HG03039 (cell line): ENCODE data around the gene ODC1.

Source experiments
- ATAC-seq: cut with Tn5 transposase; IDR thresholded peaks from one replicate; pipeline ENCODE4 v1.9.1; 2021; ENCODE audit warnings: mild to moderate bottlenecking, moderate library complexity; ENCODE audit not compliant: unreplicated experiment

The ODC1 gene

GRCh38 chr2:10402653-10403215 is 45.4 kb downstream of the ODC1 start:
- no peak for ATAC-seq

- ATAC-seq, result no peak
These were observed 46.0 kb downstream of the ODC1 start for GRCh38 chr2:10402062-10402585.

DNA sequence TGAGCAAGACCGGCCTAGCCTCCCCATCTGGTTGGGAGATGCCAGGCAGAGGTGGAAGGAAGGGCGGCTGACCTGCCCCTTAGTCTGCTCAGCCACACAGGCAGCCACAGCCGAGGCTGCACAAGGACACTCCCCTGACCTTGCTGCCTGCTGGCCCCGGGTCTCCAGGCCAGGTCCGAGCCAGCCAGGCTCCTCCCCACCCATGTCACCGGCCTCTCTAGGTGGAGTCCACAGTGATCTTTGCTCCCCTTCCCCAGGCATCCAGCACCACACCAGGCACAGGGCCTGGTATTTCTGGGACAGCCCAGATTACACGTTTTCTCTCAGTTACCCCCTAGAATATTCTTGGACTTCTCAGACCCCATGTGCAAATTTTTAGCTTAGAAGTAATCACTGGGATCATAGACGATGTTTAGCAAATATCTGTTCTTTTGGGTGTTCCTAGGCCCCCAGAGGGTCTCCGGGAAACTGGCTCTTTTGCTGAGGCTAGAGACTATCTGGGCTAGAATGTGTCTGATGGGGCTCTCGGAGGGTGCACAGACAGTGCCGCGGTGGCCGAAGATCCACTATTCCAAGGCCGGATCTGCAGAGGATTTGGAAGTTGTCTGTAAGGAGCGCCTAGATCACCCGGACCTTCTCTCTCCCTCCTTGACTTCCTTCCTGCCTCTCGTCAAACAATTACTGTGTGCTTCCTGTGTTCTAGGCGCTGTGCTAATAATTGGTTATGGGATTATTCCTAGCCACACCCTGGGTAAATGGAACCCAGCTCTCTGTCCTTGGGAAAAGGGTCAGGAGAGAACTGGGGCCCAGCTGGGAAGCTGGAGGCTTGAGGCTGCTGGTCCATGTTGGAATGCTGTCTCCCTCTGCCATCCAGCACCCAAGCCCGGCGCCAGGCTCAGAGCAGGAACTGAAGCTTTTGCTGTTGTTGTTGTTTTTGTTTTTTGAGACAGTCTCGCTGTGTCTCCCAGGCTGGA is 46.9 kb downstream of the ODC1 start:
- ATAC-seq, result no peak

- ATAC-seq, result no peak
These were observed 47.6 kb downstream of the ODC1 start for GRCh38 chr2:10400568-10400977.

GRCh38 chr2:10400002-10400401 is 48.1 kb downstream of the ODC1 start:
- ATAC-seq, result no peak

DNA sequence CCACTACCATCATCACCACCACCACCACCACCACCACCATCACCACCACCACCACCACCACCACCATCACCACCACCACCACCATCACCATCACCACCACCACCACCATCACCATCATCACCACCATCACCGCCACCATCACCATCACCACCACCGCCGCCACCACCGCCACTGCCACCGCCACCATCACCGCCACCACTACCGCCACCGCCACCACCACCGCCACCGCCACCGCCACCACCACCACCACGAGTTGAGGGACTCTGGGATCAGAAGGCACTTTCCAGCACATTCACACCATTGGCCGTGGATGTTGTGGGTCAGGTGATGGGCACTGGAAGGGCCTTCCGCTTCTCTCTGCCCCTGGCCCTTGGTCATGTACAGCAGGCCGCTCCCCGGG is 48.8 kb downstream of the ODC1 start:
- ATAC-seq, result no peak

- ATAC-seq, result no peak
These were observed 49.6 kb downstream of the ODC1 start for GRCh38 chr2:10398496-10398895.

DNA sequence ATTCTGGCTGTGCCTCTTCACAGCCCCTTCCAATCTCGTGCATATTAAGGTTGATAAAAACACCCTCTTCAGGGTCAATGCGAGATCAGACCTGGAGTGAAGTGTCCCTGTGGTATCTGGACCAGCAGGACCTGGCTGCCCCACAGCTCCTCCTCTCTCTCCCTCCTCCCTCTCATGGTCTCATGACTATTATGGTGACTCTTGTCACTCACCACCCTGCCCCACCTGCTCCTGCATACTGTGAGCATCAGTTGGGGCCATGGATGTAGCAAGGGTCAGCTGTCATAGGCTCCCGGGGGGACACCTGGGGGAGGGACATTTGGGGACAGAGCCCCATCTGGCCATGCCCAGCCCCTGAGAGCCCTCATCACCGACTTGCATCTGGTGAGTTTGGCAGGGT is 50.2 kb downstream of the ODC1 start:
- ATAC-seq, result no peak

GRCh38 chr2:10397297-10397875 is 50.7 kb downstream of the ODC1 start:
- ATAC-seq, result no peak

- no peak for ATAC-seq
These were observed 51.7 kb downstream of the ODC1 start for GRCh38 chr2:10396464-10396863.

- no peak for ATAC-seq
These were observed 52.2 kb downstream of the ODC1 start for GRCh38 chr2:10395893-10396292.

GRCh38 chr2:10393640-10393982 is 54.5 kb downstream of the ODC1 start:
- ATAC-seq, result no peak

DNA sequence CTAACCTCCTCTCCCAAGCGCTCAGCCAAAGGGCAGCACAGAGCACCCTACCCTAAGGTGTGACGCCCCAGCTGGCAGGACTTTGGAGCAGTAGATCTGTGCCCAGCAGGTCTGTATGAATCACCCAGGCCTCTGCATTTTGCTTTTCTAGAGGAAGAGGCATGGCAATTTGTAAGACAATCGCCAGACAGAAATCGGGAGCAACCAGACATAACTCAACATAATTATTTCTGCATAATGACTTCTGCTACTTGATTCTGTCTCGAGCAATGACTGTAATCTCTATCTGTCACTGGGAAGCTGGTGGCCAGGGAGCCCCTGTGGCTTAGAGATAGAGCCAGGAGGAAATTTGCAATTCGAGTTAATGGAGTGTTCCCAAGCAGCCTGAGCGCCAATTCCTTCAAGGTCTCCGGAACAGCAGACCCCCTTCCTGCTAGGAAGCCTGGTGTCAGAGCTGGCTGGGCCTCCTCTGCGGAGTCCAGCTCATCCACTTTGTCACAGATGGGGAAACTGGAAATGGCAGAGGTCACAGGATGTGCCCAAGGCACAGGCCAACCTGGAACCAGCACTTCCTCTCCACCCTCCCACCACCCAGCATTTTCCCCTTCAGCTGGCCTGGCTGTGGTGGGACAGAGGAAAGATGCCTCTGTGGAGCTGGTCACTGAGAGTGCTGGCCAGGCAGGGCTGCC is 55.0 kb downstream of the ODC1 start:
- no peak for ATAC-seq

GRCh38 chr2:10392548-10392947 is 55.6 kb downstream of the ODC1 start:
- ATAC-seq, result no peak

DNA sequence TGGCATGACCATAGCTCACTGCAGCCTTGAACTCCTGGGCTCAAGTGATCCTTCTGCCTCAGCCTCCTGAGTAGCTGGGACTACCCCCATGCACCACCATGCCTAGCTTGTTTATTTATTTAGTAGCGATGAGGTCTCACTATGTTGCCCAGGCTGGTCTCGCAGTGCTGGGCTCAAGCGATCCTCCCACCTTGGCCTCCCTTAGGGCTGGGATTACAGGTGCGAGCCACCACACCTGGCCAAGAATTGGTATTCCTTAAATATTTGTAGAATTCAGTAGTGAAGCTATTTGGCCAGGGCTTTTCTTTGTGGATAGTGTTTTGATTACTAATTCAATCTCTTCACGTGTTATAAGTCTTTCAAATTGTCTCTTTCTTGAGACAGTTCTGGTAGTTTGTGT is 56.0 kb downstream of the ODC1 start:
- ATAC-seq, result no peak

GRCh38 chr2:10390369-10390801 is 57.7 kb downstream of the ODC1 start:
- no peak for ATAC-seq
